Measurements from ENCODE around the gene EMC9. TPM values are rescaled to one million over a fixed set of nuclear protein-coding genes. Genes with fewer than 3 reads are reported as not detected.
A peak's percentile ranks its signal among the peaks of the same experiment; 100 is the strongest.

Gene EMC9
- total and polyA plus RNA-seq, 5 donors, result 17.2 to 21.2 (median 18.5) TPM

- ATAC-seq (no peak), DNase-seq (no peak)
- Histone ChIP-seq H3K4me3 (ENCODE audit: low read length) (no peak overlapping the region), H3K27me3 (ENCODE audit: control insufficient read depth, insufficient read depth) (no peaks in the 10 kb centered on the region), H3K9me3 (ENCODE audit: control insufficient read depth, low read length) (no peaks in the 10 kb centered on the region), H3K4me1 (ENCODE audit: control insufficient read depth, insufficient read depth, low read length) (no peaks in the 10 kb centered on the region), H3K27ac (ENCODE audit: low read length) (no peak overlapping the region)
- intact Hi-C loops (cut with DNase I), result loop anchor here in 2 of 4 donors (10.0 kb wide), 1 partner anchor 48 kb away; the partner anchor contains the start of gene CARMIL3 (in 2 of the 2)
- 92% methylated on average over 7 of the region's 7 CpGs for WGBS
Measured at GRCh38 chr14:24102357-24103048, 38.9 kb downstream of the EMC9 start.

GRCh38 chr14:24100982-24101494 is 40.4 kb downstream of the EMC9 start:
- no peak overlapping the region for H3K4me3 ChIP-seq (ENCODE audit: low read length)

GRCh38 chr14:24100197-24100981 is 41.0 kb downstream of the EMC9 start:
- no peak for DNase-seq
- no peak overlapping the region for H3K27ac ChIP-seq (ENCODE audit: low read length)
- intact Hi-C loops (cut with DNase I), result loop anchor here in 2 of 4 donors (10.0 kb wide), 1 partner anchor 46 kb away; the partner anchor contains the start of gene CARMIL3 (in 2 of the 2)
- H3K27me3 ChIP-seq (ENCODE audit: control insufficient read depth, insufficient read depth), result no peaks in the 10 kb centered on the region
- 78% methylated on average over 4 of the region's 4 CpGs for WGBS
- H3K9me3 ChIP-seq (ENCODE audit: control insufficient read depth, low read length), result no peaks in the 10 kb centered on the region
- no peaks in the 10 kb centered on the region for H3K4me1 ChIP-seq (ENCODE audit: control insufficient read depth, insufficient read depth, low read length)
- no peak overlapping the region for H3K4me3 ChIP-seq (ENCODE audit: low read length)
- ATAC-seq, result no peak

More at GRCh38 chr14:24100982-24101494, 40.4 kb downstream of the EMC9 start:
- H3K27ac ChIP-seq (ENCODE audit: low read length), result no peak overlapping the region
- DNase-seq (no peak), ATAC-seq (no peak)
- 94% methylated on average over 3 of the region's 3 CpGs for WGBS
- H3K27me3 ChIP-seq (ENCODE audit: control insufficient read depth, insufficient read depth), result no peaks in the 10 kb centered on the region
- no peaks in the 10 kb centered on the region for H3K9me3 ChIP-seq (ENCODE audit: control insufficient read depth, low read length)
- intact Hi-C loops (cut with DNase I), result loop anchor here in 2 of 4 donors (10.0 kb wide), 1 partner anchor 46 kb away; the partner anchor contains the start of gene CARMIL3 (in 2 of the 2)
- no peaks in the 10 kb centered on the region for H3K4me1 ChIP-seq (ENCODE audit: control insufficient read depth, insufficient read depth, low read length)

GRCh38 chr14:24098927-24099813 is 42.2 kb downstream of the EMC9 start:
- 82% methylated on average over 17 of the region's 17 CpGs for WGBS
- no peak for ATAC-seq
- no peaks in the 10 kb centered on the region for H3K9me3 ChIP-seq (ENCODE audit: control insufficient read depth, low read length)
- no peak overlapping the region for H3K4me3 ChIP-seq (ENCODE audit: low read length)
- no peaks in the 10 kb centered on the region for H3K27me3 ChIP-seq (ENCODE audit: control insufficient read depth, insufficient read depth)
- H3K27ac ChIP-seq (ENCODE audit: low read length), result no peak overlapping the region
- H3K4me1 ChIP-seq (ENCODE audit: control insufficient read depth, insufficient read depth, low read length), result peaks cover 4% of the 10 kb centered on the region
- no peak for DNase-seq
- intact Hi-C loops (cut with DNase I), result loop anchor here in 2 of 4 donors (10.0 kb wide), 1 partner anchor 114 kb away; the partner anchor contains the start of gene DHRS4L2 (in 2 of the 2)

GRCh38 chr14:24098229-24098926 is 43.0 kb downstream of the EMC9 start:
- ATAC-seq (no peak), DNase-seq (no peak)
- Histone ChIP-seq H3K4me1 (ENCODE audit: control insufficient read depth, insufficient read depth, low read length) (peaks cover 6% of the 10 kb centered on the region), H3K27me3 (ENCODE audit: control insufficient read depth, insufficient read depth) (no peaks in the 10 kb centered on the region), H3K4me3 (ENCODE audit: low read length) (no peak overlapping the region), H3K9me3 (ENCODE audit: control insufficient read depth, low read length) (no peaks in the 10 kb centered on the region), H3K27ac (ENCODE audit: low read length) (no peak overlapping the region)
- WGBS, result 94% methylated on average over 16 of the region's 16 CpGs
- intact Hi-C loops (cut with DNase I), result loop anchor here in 2 of 4 donors (10.0 kb wide), 1 partner anchor 114 kb away; the partner anchor contains the start of gene DHRS4L2 (in 2 of the 2)

- H3K27me3 ChIP-seq (ENCODE audit: control insufficient read depth, insufficient read depth), result no peaks in the 10 kb centered on the region
- ATAC-seq (no peak), DNase-seq (no peak)
- H3K4me3 ChIP-seq (ENCODE audit: low read length), result no peak overlapping the region
- H3K4me1 ChIP-seq (ENCODE audit: control insufficient read depth, insufficient read depth, low read length), result peaks cover 6% of the 10 kb centered on the region
- no peak overlapping the region for H3K27ac ChIP-seq (ENCODE audit: low read length)
- no peaks in the 10 kb centered on the region for H3K9me3 ChIP-seq (ENCODE audit: control insufficient read depth, low read length)
- WGBS, result 95% methylated on average over 8 of the region's 8 CpGs
- intact Hi-C loops (cut with DNase I), result loop anchor here in 2 of 4 donors (10.0 kb wide), 1 partner anchor 112 kb away; the partner anchor contains the start of gene DHRS4L2 (in 2 of the 2)
Measured at GRCh38 chr14:24096545-24097181, 44.7 kb downstream of the EMC9 start.

GRCh38 chr14:24095271-24096068 is 45.9 kb downstream of the EMC9 start:
- 54% methylated on average over 12 of the region's 12 CpGs for WGBS
- DNase-seq, result peak; percentile 65 to 82 (median 80)
- Histone ChIP-seq H3K27ac (ENCODE audit: low read length) (peak overlapping the region; percentile 83), H3K4me3 (ENCODE audit: low read length) (peak overlapping the region; percentile 65), H3K4me1 (ENCODE audit: control insufficient read depth, insufficient read depth, low read length) (peaks cover 6% of the 10 kb centered on the region), H3K27me3 (ENCODE audit: control insufficient read depth, insufficient read depth) (no peaks in the 10 kb centered on the region), H3K9me3 (ENCODE audit: control insufficient read depth, low read length) (no peaks in the 10 kb centered on the region)
- ATAC-seq, result peak; percentile 15 to 31
- intact Hi-C loops (cut with DNase I), result loop anchor here in 2 of 4 donors (10.0 kb wide), 1 partner anchor 111 kb away; the partner anchor contains the start of gene DHRS4L2 (in 2 of the 2)

- Histone ChIP-seq H3K27ac (ENCODE audit: low read length) (peak overlapping the region; percentile 83), H3K4me1 (ENCODE audit: control insufficient read depth, insufficient read depth, low read length) (peaks cover 6% of the 10 kb centered on the region), H3K27me3 (ENCODE audit: control insufficient read depth, insufficient read depth) (no peaks in the 10 kb centered on the region), H3K4me3 (ENCODE audit: low read length) (peak overlapping the region; percentile 65), H3K9me3 (ENCODE audit: control insufficient read depth, low read length) (no peaks in the 10 kb centered on the region)
- peak in 1 of 2 donors; percentile 2 for ATAC-seq
- DNase-seq, result no peak
- 22% methylated on average over 14 of the region's 14 CpGs for WGBS
- intact Hi-C loops (cut with DNase I), result loop anchor here in 3 of 4 donors (5.0 to 10.0 kb wide), 3 partner anchors 38 to 110 kb away; partner anchors contain the start of gene DHRS4L2 (in 2 of the 3)
Measured at GRCh38 chr14:24094841-24095270, 46.5 kb downstream of the EMC9 start.
